HG03175 (cell line): Measurements from ENCODE around the gene CALN1.

Source experiments
- ATAC-seq: cut with Tn5 transposase; IDR thresholded peaks from one replicate; pipeline ENCODE4 v1.9.1; 2021; ENCODE audit warnings: mild to moderate bottlenecking, moderate library complexity; ENCODE audit not compliant: unreplicated experiment

CALN1 gene

GRCh38 chr7:72326811-72327210 is 85.3 kb downstream of the CALN1 start:
- ATAC-seq: no peak

- ATAC-seq: no peak
Observed at GRCh38 chr7:72326365-72326764, 85.8 kb downstream of the CALN1 start.

DNA sequence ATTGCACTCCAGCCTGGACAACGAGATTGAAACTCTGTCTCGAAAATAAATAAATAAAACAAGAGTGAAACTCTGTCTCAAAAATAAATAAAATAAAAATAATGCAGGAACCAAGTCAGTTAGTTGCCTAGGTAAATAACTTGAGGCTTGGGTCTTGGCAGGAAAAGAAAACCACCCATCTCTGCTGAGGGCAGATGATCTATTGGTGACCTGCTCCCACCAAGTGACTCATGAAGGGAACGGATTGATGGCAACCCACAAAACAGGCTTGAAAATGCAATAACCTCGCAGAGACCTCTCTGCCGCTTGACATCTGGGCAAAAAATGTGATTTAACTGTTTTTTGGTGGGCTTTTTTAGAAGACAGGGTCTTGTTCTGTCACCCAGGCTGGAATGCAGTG is 86.6 kb downstream of the CALN1 start:
- ATAC-seq: no peak

DNA sequence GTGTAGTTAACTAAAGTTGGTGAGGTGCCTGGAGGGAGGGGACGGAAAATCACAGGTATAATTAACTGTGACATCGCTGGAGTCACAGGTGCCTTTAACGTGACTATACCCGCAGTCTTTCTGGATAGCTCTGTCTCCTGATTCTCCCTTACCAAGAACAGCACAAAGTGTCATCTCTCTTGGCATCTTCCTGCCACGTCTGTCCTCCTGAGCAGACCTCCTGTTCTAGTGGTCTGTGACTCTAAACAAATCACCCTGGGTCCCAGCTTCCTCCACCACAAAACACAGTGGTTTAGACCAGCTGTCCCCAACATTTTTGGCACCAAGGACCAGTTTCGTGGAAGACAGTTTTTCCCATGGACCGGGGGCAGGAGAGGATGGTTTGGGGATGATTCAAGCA is 90.5 kb downstream of the CALN1 start:
- ATAC-seq: no peak

DNA sequence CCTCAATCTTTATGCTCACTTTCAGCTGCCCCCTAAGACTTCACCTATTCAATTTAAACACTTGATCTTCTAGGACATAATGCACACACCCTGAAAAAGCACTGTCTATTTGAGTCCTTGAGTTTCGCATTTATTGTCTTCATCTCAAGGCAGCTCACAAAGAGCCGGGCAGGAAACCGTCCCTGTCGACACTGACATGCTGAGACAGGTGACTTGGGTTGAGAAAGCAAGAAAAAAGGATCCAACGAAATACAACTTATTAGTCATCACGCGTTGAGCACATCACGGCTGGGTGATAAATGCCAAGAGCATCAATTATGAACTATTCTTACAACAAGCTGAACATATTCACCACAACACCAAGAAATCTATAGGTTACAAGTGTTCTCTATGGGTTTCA is 91.1 kb downstream of the CALN1 start:
- ATAC-seq: no peak

GRCh38 chr7:72317341-72317740 is 94.8 kb downstream of the CALN1 start:
- no peak for ATAC-seq

- ATAC-seq: no peak
Observed at GRCh38 chr7:72316148-72316547, 96.0 kb downstream of the CALN1 start.

- no peak for ATAC-seq
Observed at GRCh38 chr7:72313906-72314305, 98.2 kb downstream of the CALN1 start.

- ATAC-seq: no peak
Observed at GRCh38 chr7:72310301-72310700, 101.8 kb downstream of the CALN1 start.

DNA sequence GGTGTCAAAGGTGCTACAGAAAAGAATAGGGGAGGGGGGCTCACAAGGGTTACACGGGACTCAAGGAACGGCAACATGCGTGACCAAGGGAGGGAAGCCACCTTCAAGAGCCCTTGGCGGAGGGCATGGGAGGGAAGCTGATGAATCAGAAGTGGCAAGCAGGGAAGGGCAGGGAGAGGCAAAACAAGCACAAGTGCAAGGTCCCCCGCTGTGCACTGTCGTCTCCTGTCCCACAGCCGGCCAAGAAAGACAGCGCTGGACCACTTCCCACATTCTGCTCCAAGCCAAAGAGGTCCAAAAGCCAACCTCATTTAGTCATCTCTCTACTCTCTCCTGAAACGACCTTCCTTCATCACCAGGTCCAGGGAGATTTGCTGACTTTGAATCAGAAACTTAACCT is 102.7 kb downstream of the CALN1 start:
- no peak for ATAC-seq

DNA sequence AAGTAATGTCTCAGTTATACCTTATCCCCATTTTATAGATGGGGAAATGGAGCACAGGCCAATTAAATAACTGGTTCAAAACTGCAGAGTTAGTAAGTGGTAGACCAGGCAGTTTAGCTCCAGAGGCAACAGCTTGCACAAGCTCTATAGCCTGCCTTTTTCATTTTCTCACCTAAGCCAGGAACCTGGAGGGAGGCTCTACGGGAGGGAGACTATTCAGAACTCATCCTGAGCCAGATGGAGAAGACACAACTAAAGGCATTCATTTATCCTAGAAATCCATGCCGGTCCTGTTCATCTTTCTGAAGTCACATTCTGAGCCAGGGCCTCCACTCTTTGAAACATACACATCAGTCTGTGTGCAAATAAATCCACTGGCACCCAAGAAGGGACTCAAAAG is 103.2 kb downstream of the CALN1 start:
- ATAC-seq: no peak

- no peak for ATAC-seq
Observed at GRCh38 chr7:72307566-72307965, 104.6 kb downstream of the CALN1 start.

- no peak for ATAC-seq
Observed at GRCh38 chr7:72298912-72299311, 113.2 kb downstream of the CALN1 start.

DNA sequence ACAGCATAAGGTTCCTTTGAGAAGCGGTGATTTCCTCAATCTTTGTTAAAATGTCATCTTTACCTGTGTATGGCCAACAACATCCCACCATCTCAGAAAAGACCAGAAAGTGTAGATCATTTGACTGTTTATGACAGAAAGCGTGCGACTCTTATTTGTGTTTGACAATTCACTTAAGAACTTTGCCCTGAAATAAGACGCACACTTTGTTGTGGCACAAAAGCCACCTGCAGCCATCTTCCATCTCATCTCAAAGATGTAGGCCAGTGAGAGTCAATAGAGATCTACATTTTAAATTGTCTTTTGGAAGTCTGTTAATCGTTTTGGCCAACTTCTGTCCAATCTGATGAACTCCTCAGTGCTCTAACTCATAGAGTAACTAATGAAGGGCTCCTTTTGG is 114.0 kb downstream of the CALN1 start:
- ATAC-seq: no peak

GRCh38 chr7:72297636-72298035 is 114.5 kb downstream of the CALN1 start:
- no peak for ATAC-seq

- no peak for ATAC-seq
Observed at GRCh38 chr7:72292794-72293193, 119.3 kb downstream of the CALN1 start.

GRCh38 chr7:72292118-72292517 is 120.0 kb downstream of the CALN1 start:
- ATAC-seq: no peak

DNA sequence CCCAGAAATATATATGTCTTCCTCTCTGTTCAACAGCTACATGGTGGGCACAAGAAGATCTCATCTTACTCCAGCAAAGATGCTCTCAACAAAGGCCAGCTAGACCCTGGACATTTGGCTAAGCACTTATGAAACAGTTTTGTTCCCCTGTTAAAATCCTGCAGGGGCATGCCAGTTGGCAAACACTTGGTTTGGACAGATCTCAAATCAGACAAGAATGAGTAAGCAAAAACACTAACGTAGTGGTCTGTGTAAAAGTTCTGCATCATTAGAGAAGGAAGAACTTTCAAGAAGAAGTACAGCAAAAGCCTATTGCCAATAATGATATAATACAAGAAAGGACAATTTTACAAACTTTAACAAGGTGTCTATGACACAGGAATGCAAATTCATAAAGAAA is 125.6 kb downstream of the CALN1 start:
- ATAC-seq: no peak

DNA sequence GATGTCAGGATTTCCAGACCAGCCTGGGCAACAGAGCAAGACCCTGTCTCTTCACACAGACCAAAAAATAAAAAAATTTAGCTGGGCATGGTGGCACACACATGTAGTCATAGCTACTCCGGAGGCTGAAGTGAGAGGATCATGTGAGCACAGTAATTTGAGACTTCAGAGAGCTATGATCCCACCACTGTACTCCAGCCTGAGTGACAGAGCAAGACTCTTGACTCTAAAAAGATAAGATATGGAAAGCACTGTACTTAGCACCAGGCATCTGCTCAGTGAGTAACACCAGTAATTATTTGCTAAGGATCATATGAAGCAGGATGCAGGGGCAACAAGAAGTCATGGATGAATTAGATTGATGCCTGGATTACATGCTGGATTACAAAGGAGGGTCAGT is 128.8 kb downstream of the CALN1 start:
- no peak for ATAC-seq

- no peak for ATAC-seq
Observed at GRCh38 chr7:72281308-72281707, 130.8 kb downstream of the CALN1 start.

GRCh38 chr7:72279203-72279602 is 132.9 kb downstream of the CALN1 start:
- no peak for ATAC-seq

DNA sequence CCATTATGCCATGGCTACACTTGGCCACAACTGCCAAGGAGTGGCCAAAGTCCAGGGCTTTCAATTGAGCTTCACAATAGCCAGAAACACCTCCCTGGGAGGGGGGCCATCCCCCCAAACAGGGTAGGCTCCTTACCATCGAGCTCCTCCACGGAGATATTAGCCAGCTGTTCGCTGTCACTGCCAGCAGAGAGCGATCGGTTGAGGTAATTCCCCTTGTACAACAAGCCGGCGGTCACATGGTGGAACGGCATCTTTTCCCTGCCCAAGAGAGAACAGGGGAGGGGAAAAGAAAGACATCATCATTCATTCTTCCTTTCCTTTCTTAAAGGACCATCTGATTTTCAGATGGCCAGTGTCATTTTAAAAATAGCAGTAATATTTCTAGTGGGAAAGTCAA is 133.6 kb downstream of the CALN1 start:
- ATAC-seq: no peak

GRCh38 chr7:72275382-72276070 is 136.6 kb downstream of the CALN1 start:
- ATAC-seq: no peak
